Measurements from ENCODE around the gene CBFA2T2.
"Not testable (repeated sequence)": the region's sequence is repeated elsewhere in the genome, so short reads cannot be mapped to it uniquely, and the experiment has no call there.

CBFA2T2 gene

GRCh38 chr20:33541797-33542196 lies 51.9 kb downstream of the CBFA2T2 start:
- DNase-seq, result no peak

GRCh38 chr20:33545763-33546162 lies 55.9 kb downstream of the CBFA2T2 start:
- no peak for DNase-seq

- no peak for DNase-seq
These were observed 59.5 kb downstream of the CBFA2T2 start for GRCh38 chr20:33549229-33549999.

GRCh38 chr20:33551778-33552177 lies 61.9 kb downstream of the CBFA2T2 start:
- no peak for DNase-seq

GRCh38 chr20:33552519-33552918 lies 62.6 kb downstream of the CBFA2T2 start:
- no peak for DNase-seq

- DNase-seq, result no peak
These were observed 63.6 kb downstream of the CBFA2T2 start for GRCh38 chr20:33553516-33553915.

- DNase-seq, result no peak
These were observed 65.1 kb downstream of the CBFA2T2 start for GRCh38 chr20:33554914-33555420.

- DNase-seq, result no peak
These were observed 65.9 kb downstream of the CBFA2T2 start for GRCh38 chr20:33555755-33556154.

GRCh38 chr20:33556246-33556645 lies 66.3 kb downstream of the CBFA2T2 start:
- no peak for DNase-seq

GRCh38 chr20:33558348-33559144 lies 68.7 kb downstream of the CBFA2T2 start:
- DNase-seq, result no peak

- no peak for DNase-seq
These were observed 69.3 kb downstream of the CBFA2T2 start for GRCh38 chr20:33559212-33559611.

GRCh38 chr20:33560026-33560425 lies 70.1 kb downstream of the CBFA2T2 start:
- no peak for DNase-seq

- not testable (repeated sequence) for DNase-seq
These were observed 71.2 kb downstream of the CBFA2T2 start for GRCh38 chr20:33561053-33561452.

GRCh38 chr20:33561692-33562601 lies 72.1 kb downstream of the CBFA2T2 start:
- peak in 31 of 56 donors; percentile 3 to 54 (median 17) for DNase-seq

GRCh38 chr20:33563788-33564187 lies 73.9 kb downstream of the CBFA2T2 start:
- no peak for DNase-seq

- DNase-seq, result no peak
These were observed 77.1 kb downstream of the CBFA2T2 start for GRCh38 chr20:33566781-33567603.

GRCh38 chr20:33567949-33568348 lies 78.1 kb downstream of the CBFA2T2 start:
- DNase-seq, result no peak

GRCh38 chr20:33568378-33568777 lies 78.5 kb downstream of the CBFA2T2 start:
- DNase-seq, result peak in 47 of 56 donors; percentile 5 to 80 (median 40)

- DNase-seq, result no peak
These were observed 79.2 kb downstream of the CBFA2T2 start for GRCh38 chr20:33568868-33569801.

All from nucleus accumbens (tissue), 56 donors.